Activated CD4-positive, alpha-beta T cell treated with anti-CD3 and anti-CD28 coated beads, Interleukin-2, amount 50 U/mL, for 24 hours (primary cell): ENCODE results near the gene SEPHS2.
"Not testable (repeated sequence)": the region's sequence is repeated elsewhere in the genome, so short reads cannot be mapped to it uniquely, and the experiment has no call there.

Experiments
- DNase-seq, 2 donors: peaks; one replicate each; pipeline ENCODE4 v3.0.0-alpha.2; 2020; ENCODE audit warnings: low read depth in 1 of 2, low spot score in 1 of 2

Gene SEPHS2

GRCh38 chr16:30399435-30400186, 46.1 kb downstream of the SEPHS2 start:
- no peak for DNase-seq

GRCh38 chr16:30398661-30399434, 46.8 kb downstream of the SEPHS2 start:
- DNase-seq = no peak

- no peak for DNase-seq
Observed at GRCh38 chr16:30397776-30398660, 47.7 kb downstream of the SEPHS2 start.

GRCh38 chr16:30397056-30397455, 48.6 kb downstream of the SEPHS2 start:
- DNase-seq = no peak

- DNase-seq = not testable (repeated sequence)
Observed at GRCh38 chr16:30396627-30397026, 49.0 kb downstream of the SEPHS2 start.

- DNase-seq = no peak
Observed at GRCh38 chr16:30395992-30396585, 49.6 kb downstream of the SEPHS2 start.

DNA sequence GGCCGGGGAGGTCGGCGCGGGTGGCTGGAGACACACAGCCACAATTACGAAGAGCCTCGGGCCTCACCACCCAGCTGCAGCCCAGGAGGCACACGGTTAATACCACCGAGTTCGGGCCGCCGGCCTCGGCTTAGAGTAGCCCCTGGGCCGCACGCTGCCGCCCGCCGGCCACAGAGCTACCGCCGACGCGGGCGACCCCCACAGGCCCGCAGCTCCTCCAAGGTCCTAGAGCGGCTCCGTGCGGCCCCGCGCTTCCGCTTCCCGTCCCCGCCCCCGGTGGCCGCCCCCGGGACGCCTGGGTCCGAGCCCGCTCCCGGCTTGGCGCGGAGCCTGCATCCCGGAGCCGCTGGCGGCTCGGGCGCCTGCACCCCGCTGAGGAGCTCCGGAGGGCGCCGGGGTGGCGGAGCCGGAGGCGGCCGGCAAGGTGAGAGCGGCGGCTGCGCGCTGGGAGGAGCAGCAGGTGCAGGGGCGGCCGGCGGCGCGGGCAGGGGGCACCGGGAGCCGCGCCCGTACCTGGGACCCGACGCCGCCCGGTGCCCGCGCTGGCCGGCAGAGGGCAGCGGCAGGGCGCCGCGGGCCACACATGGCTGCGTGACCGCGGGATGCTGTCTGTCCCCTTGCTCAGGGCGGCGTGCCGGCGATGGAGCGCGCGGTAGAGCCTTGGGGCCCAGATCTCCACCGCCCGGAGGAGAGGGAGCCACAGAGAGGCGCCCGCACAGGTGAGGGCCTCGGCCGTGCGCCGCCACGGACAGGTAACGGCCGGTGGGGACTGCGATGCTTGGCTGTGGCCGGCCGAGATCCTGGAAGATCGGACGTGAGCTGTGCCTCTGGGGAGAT, 50.3 kb downstream of the SEPHS2 start, which contains the start of gene ZNF48:
ZNF48 (plus strand) TSS at position 266 of the 837 bp plus-strand sequence; CDS start at position 641, 375 bp downstream.
- no peak for DNase-seq

GRCh38 chr16:30394592-30395154, 51.0 kb downstream of the SEPHS2 start:
- no peak for DNase-seq
